Ovary (tissue), 3 donors: ENCODE measurements around the gene SEBOX.

Source experiments
- EP300 ChIP-seq: sonication (generic); formaldehyde crosslinking; IDR thresholded peaks from one replicate; pipeline ENCODE4 v1.6.1; 2017; ENCODE audit warnings: antibody characterized with exemption
- POLR2A ChIP-seq: fragments of 450-650 bp; IDR thresholded peaks from one replicate; pipeline ENCODE4 v1.6.1; 2017; ENCODE audit warnings: antibody characterized with exemption, mild to moderate bottlenecking, moderate library complexity
- TF ChIP-seq, protein P1 (sequence below), 3 donors: fragments of 450-650 bp in 2 of 3; fragments of 200-600 bp in 1 of 3; IDR thresholded peaks; one replicate each; pipeline versions ENCODE4 v1.5.1 to v1.8.0; 2016 to 2022; ENCODE audit warnings: antibody characterized with exemption in 3 of 3, mild to moderate bottlenecking in 1 of 3
- donor health status: DM: no; HTN: no; CAD: no.

DNA sequence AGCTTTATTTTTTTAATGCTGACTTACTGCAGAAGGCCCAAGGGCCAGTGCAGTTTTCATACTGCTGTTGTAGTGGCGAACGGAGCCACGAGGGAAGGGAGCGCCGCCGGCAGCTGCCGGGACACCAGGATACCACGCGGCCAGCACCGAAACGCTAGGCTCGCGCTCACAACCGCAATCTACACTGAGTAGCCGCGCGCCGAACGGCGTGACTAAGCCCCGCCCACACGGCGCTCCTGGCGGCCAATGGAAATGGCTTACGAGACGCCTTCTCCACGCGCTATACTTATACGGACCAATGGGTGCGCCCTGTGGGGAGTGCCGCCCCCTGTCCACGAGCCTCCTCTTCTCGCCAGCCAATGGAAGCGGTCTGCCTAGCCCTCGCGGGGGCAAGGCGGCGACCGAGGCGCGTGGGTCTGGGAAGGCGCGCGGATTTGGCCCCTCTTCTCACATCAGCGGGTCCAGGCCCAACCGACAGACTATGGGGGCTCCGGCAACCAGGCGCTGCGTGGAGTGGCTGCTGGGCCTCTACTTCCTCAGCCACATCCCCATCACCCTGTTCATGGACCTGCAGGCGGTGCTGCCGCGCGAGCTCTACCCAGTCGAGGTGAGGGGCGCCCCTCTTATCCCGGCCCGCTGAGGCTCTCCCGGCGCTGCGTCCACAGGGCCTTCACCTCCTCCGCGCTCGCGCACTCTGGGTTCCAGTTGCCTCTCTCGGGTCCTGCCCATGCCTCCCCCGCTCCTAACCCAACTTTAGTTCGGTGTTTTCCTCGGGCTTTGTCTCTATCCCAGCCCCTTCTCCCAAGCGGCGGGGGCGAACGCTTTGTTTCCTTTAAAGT is 46.0 kb downstream of the SEBOX start, which contains the start of gene TMEM97:
- TF ChIP-seq, protein P1, sequence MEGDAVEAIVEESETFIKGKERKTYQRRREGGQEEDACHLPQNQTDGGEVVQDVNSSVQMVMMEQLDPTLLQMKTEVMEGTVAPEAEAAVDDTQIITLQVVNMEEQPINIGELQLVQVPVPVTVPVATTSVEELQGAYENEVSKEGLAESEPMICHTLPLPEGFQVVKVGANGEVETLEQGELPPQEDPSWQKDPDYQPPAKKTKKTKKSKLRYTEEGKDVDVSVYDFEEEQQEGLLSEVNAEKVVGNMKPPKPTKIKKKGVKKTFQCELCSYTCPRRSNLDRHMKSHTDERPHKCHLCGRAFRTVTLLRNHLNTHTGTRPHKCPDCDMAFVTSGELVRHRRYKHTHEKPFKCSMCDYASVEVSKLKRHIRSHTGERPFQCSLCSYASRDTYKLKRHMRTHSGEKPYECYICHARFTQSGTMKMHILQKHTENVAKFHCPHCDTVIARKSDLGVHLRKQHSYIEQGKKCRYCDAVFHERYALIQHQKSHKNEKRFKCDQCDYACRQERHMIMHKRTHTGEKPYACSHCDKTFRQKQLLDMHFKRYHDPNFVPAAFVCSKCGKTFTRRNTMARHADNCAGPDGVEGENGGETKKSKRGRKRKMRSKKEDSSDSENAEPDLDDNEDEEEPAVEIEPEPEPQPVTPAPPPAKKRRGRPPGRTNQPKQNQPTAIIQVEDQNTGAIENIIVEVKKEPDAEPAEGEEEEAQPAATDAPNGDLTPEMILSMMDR (IDR thresholded peaks at IDR 0.05) = peak; percentile 8 to 27 (median 14)
- no peak for TF ChIP-seq POLR2A
- no peak for TF ChIP-seq EP300
